Kidney (tissue), 14 donors: Measurements from ENCODE around the gene DDX31. TPM values are rescaled to one million over a fixed set of nuclear protein-coding genes. Genes with fewer than 3 reads are reported as not detected.
A peak's percentile ranks its signal among the peaks of the same experiment; 100 is the strongest.

Experiments
- DNase-seq, 5 donors: peaks; one replicate each; pipeline ENCODE4 v3.0.0-alpha.2; 2013 to 2020
- FAIRE-seq: peaks from 2 replicates; lab custom pipeline; 2012; peaks lifted over from hg19 to GRCh38; lab: Jason Lieb, UNC
- H3K27ac ChIP-seq, 2 donors: one replicate each; pipeline ENCODE4 v1.7.0; 2013; ENCODE audit warnings: low read depth in 2 of 2, low read length in 2 of 2, inconsistent platforms in 1 of 2
- H3K27me3 ChIP-seq: one replicate; pipeline ENCODE4 v1.7.1; 2013; ENCODE audit warnings: low read length, inconsistent platforms; ENCODE audit not compliant: control insufficient read depth, insufficient read depth
- H3K36me3 ChIP-seq, 3 donors: one replicate each; pipeline versions ENCODE4 v1.7.0 to v1.7.1; 2013; ENCODE audit warnings: low read length in 3 of 3, control low read depth in 1 of 3, inconsistent platforms in 1 of 3; ENCODE audit not compliant: insufficient read depth in 3 of 3, control insufficient read depth in 2 of 3
- H3K4me1 ChIP-seq, 3 donors: one replicate each; pipeline versions ENCODE4 v1.7.0 to v1.7.1; 2013; ENCODE audit warnings: low read length in 3 of 3, inconsistent platforms in 1 of 3, low read depth in 1 of 3; ENCODE audit not compliant: control insufficient read depth in 2 of 3, insufficient read depth in 2 of 3
- H3K4me3 ChIP-seq, 3 donors: one replicate each; pipeline versions ENCODE4 v1.7.0 to v1.8.1; 2013; ENCODE audit warnings: low read length in 3 of 3, control low read depth in 1 of 3, inconsistent platforms in 1 of 3
- H3K9ac ChIP-seq, 3 donors: one replicate each; pipeline versions ENCODE4 v1.7.0 to v1.7.1; 2013; ENCODE audit warnings: low read length in 3 of 3, control low read depth in 1 of 3, inconsistent platforms in 1 of 3
- H3K9me3 ChIP-seq, 3 donors: one replicate each; pipeline versions ENCODE4 v1.7.0 to v1.7.1; 2013; ENCODE audit warnings: low read length in 3 of 3, control low read depth in 1 of 3, inconsistent platforms in 1 of 3; ENCODE audit not compliant: control insufficient read depth in 2 of 3, insufficient read depth in 1 of 3
- intact Hi-C: fragments of 100-400 bp; cut with DNase I; formaldehyde crosslinking; loops from one replicate; pipeline ENCODE4 v1.11.1; 2022
- polyA plus RNA-seq: library from polyadenylated mRNA; stranded (reverse); fragments of 350-450 nt; fragmentation: Illumina TruSeq; extraction: RNeasy Lipid Tissue Mini Kit (QIAGEN cat#74804); gene quantifications from one replicate; pipeline ENCODE4 v1.2.3, GENCODE V29; 2014; ENCODE audit warnings: low read depth, low replicate concordance; ENCODE audit not compliant: insufficient read depth
- total RNA-seq: library from RNA; stranded (reverse); fragmentation: NEBNext Ultra II Directional; extraction: Animal tissue kit (Norgen Biotek cat#: 25700); gene quantifications from one replicate; pipeline ENCODE4 v1.2.1, GENCODE V29; 2021
- TF ChIP-seq, protein P1 (sequence below): IDR thresholded peaks from 3 replicates; pipeline ENCODE4 v1.5.1; 2012; ENCODE audit warnings: mild to moderate bottlenecking, moderate library complexity, borderline replicate concordance; ENCODE audit not compliant: insufficient read depth; ENCODE audit errors: extremely low read depth
- donor health status: control.
- donor health status: control.
- donor health status: control.
- donor health status: control.
- donor health status: control.
- donor health status: DM: yes; HTN: yes; CAD: no.
- donor health status: Normal renal cell carcinoma (clear cell type).

Gene DDX31
- total and polyA plus RNA-seq, 2 donors from 2014 or later: 6.4 to 27.6 TPM

DNA sequence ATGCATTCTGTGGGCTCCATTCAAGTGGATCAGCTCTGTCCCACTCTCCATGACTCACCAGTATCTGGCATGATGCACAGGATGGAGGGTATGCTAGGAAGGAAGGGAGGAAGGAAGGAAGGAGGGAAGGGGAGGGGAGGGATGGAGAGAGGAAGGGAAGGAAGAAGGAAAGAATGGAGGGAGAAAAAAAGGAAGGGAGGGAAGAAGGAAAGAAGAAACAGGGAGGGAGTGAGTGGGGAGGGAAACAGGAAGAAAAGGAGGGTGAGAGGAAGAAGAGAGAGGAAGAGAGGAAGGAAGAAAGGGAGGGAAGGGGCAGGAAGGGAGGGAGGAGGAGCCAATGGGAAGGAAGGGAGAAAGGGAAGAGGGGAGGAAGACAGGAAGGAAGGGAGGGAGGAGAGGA lies 92.7 kb downstream of the DDX31 start:
- intact Hi-C loops: loop anchor here (5.0 to 10.0 kb wide), 2 partner anchors 70 to 162 kb away; partner anchors contain the start of gene CFAP77
- Histone ChIP-seq H3K9ac (no peak overlapping the region), H3K27me3 (peaks cover 43% of the 10 kb centered on the region), H3K27ac (no peak overlapping the region), H3K9me3 (no peaks in the 10 kb centered on the region), H3K4me1 (no peaks in the 10 kb centered on the region), H3K4me3 (no peak overlapping the region), H3K36me3 (no peaks in the 10 kb centered on the region)
- TF ChIP-seq, protein P1, sequence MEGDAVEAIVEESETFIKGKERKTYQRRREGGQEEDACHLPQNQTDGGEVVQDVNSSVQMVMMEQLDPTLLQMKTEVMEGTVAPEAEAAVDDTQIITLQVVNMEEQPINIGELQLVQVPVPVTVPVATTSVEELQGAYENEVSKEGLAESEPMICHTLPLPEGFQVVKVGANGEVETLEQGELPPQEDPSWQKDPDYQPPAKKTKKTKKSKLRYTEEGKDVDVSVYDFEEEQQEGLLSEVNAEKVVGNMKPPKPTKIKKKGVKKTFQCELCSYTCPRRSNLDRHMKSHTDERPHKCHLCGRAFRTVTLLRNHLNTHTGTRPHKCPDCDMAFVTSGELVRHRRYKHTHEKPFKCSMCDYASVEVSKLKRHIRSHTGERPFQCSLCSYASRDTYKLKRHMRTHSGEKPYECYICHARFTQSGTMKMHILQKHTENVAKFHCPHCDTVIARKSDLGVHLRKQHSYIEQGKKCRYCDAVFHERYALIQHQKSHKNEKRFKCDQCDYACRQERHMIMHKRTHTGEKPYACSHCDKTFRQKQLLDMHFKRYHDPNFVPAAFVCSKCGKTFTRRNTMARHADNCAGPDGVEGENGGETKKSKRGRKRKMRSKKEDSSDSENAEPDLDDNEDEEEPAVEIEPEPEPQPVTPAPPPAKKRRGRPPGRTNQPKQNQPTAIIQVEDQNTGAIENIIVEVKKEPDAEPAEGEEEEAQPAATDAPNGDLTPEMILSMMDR: no peak
- FAIRE-seq (no peak), DNase-seq (no peak)

DNA sequence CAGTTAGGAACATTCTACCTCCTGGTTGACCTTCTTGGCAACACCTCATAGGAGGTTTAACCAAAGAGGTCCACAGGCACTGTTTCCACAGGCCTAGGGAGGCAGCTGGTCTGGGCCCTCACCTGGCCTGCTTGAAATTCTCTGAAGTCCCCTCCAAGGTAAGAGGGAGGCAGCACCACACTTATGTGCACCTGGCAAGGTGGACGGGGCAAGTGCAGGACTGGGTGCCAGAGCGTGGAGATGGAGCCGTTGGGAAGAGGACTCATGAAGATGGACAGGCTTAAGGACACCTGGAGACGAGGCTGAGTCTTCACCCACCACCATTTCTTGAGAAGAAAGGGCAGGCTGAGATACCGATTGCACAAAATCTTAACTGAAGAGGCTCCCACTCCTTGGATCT lies 94.0 kb downstream of the DDX31 start:
- intact Hi-C loops: loop anchor here (5.0 to 10.0 kb wide), 2 partner anchors 69 to 161 kb away; partner anchors contain the start of gene CFAP77
- H3K4me3 ChIP-seq: no peak overlapping the region
- DNase-seq (peak in 1 of 5 donors; percentile 12), FAIRE-seq (no peak)
- H3K4me1 ChIP-seq: no peaks in the 10 kb centered on the region
- TF ChIP-seq, protein P1: no peak
- H3K9me3 ChIP-seq: no peaks in the 10 kb centered on the region
- H3K27me3 ChIP-seq: peaks cover 33% of the 10 kb centered on the region
- no peak overlapping the region for H3K9ac ChIP-seq
- no peaks in the 10 kb centered on the region for H3K36me3 ChIP-seq
- no peak overlapping the region for H3K27ac ChIP-seq

DNA sequence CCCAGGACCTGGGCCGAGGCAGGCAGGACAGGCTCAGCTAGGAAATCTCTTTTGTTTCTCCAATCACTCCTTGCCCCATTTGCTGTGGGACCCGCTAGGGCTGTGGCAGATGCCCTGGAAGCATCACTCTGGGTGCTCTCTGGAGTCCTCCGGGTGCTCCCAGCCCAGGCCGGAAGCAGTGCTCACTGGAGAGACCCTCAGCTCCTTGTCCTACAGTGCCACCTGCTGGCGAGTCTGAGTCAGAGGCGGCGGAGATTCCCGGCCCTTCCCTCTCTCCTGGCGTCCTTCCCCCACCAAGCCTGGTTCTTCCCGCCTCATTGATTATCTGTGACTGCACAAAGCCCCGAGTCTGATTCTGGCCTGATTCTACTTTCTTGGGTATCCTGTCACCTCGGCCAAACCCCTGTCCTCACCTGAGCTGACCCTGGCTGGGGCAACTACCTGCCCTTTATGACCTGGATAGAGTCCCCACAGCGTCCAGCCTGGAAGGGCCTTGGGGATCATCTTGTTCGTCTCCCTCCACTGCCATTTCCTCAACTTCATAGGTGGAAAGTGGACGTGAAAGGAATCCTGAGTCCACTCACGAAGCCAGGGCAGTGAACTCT lies 94.7 kb downstream of the DDX31 start:
- no peaks in the 10 kb centered on the region for H3K4me1 ChIP-seq
- TF ChIP-seq, protein P1: peak; percentile 79
- H3K36me3 ChIP-seq: no peaks in the 10 kb centered on the region
- H3K27me3 ChIP-seq: peaks cover 32% of the 10 kb centered on the region
- no peaks in the 10 kb centered on the region for H3K9me3 ChIP-seq
- no peak overlapping the region for H3K27ac ChIP-seq
- intact Hi-C loops: loop anchor here (5.0 to 10.0 kb wide), 2 partner anchors 68 to 160 kb away; partner anchors contain the start of gene CFAP77
- FAIRE-seq: no peak
- no peak overlapping the region for H3K4me3 ChIP-seq
- no peak overlapping the region for H3K9ac ChIP-seq
- peak; percentile 86 to 93 (median 89) for DNase-seq

DNA sequence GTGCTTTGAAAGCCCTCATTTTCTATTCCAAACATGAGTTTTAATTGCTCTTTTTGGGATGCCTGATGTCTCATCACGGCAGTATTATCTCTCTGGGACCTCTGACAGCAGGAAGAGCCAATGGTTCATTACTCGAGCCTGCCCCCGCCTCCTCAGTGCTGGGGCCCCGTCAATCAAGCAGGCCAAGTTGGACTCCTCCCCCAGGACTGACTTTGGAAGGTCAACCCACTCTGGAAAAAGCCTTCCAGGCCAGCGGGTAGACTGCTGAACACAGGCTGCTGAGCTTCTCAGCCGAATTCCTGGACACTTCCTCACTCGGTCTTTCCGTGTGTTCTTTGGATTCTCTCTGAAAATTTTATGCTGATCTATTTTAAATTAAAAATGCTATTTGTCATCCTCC lies 96.9 kb downstream of the DDX31 start:
- H3K4me3 ChIP-seq: no peak overlapping the region
- no peak overlapping the region for H3K27ac ChIP-seq
- intact Hi-C loops: loop anchor here (10.0 kb wide), 1 partner anchor 158 kb away; the partner anchor contains the start of gene CFAP77
- H3K27me3 ChIP-seq: peaks cover 16% of the 10 kb centered on the region
- no peaks in the 10 kb centered on the region for H3K9me3 ChIP-seq
- DNase-seq: peak in 1 of 5 donors; percentile 41
- TF ChIP-seq, protein P1: no peak
- no peaks in the 10 kb centered on the region for H3K4me1 ChIP-seq
- H3K36me3 ChIP-seq: no peaks in the 10 kb centered on the region
- no peak for FAIRE-seq
- no peak overlapping the region for H3K9ac ChIP-seq
